IPS DF 6.9 (cell line): ENCODE data around the gene CCR5.

Experiments
- DNase-seq: peaks from one replicate; pipeline ENCODE4 v3.0.0-alpha.2; 2013; ENCODE audit warnings: low read depth, low spot score
- H3K27ac ChIP-seq: one replicate; pipeline ENCODE4 v1.5.1; 2013; ENCODE audit warnings: low read length, control low read depth
- H3K27me3 ChIP-seq: 2 replicates; pipeline ENCODE4 v1.6.1; 2013; ENCODE audit warnings: mild to moderate bottlenecking, low read length; ENCODE audit not compliant: control insufficient read depth, insufficient read depth
- H3K36me3 ChIP-seq: 2 replicates; pipeline ENCODE4 v1.6.1; 2013; ENCODE audit warnings: low read length; ENCODE audit not compliant: control insufficient read depth, insufficient read depth
- H3K4me1 ChIP-seq: 2 replicates; pipeline ENCODE4 v1.6.1; 2013; ENCODE audit warnings: low read length; ENCODE audit not compliant: control insufficient read depth, insufficient read depth
- H3K4me3 ChIP-seq: 2 replicates; pipeline ENCODE4 v1.5.1; 2013; ENCODE audit warnings: mild to moderate bottlenecking, low read length
- H3K9me3 ChIP-seq: 2 replicates; pipeline ENCODE4 v1.6.1; 2013; ENCODE audit warnings: low read length, inconsistent platforms; ENCODE audit not compliant: control insufficient read depth, insufficient read depth
- WGBS: extraction: QIAGEN DNeasy Blood & Tissue Kit; methylation state at CpG from one replicate; pipeline ENCODE4 v1.1.7; 2013; ENCODE audit warnings: mixed read lengths, missing lambda C conversion rate; ENCODE audit not compliant: insufficient read length, insufficient coverage; 5-methylcytosine and 5-hydroxymethylcytosine counted together

CCR5 gene

DNA sequence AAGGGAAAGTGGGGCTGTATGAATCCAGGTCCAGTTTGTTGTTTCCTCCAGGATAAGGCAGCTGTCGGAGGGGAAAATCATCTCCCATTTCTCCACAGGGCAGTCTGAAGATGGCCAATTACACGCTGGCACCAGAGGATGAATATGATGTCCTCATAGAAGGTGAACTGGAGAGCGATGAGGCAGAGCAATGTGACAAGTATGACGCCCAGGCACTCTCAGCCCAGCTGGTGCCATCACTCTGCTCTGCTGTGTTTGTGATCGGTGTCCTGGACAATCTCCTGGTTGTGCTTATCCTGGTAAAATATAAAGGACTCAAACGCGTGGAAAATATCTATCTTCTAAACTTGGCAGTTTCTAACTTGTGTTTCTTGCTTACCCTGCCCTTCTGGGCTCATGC lies 37.2 kb downstream of the CCR5 start:
- no peak for DNase-seq
- no peaks in the 10 kb centered on the region for H3K27me3 ChIP-seq
- H3K4me1 ChIP-seq: no peaks in the 10 kb centered on the region
- H3K9me3 ChIP-seq: no peaks in the 10 kb centered on the region
- no peak overlapping the region for H3K27ac ChIP-seq
- no peak overlapping the region for H3K4me3 ChIP-seq
- no peaks in the 10 kb centered on the region for H3K36me3 ChIP-seq
- WGBS: no CpG with 5 or more reads among the region's 7 CpGs

DNA sequence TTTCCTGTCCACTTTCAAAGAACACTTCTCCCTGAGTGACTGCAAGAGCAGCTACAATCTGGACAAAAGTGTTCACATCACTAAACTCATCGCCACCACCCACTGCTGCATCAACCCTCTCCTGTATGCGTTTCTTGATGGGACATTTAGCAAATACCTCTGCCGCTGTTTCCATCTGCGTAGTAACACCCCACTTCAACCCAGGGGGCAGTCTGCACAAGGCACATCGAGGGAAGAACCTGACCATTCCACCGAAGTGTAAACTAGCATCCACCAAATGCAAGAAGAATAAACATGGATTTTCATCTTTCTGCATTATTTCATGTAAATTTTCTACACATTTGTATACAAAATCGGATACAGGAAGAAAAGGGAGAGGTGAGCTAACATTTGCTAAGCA lies 38.1 kb downstream of the CCR5 start:
- WGBS: no CpG with 5 or more reads among the region's 7 CpGs

DNA sequence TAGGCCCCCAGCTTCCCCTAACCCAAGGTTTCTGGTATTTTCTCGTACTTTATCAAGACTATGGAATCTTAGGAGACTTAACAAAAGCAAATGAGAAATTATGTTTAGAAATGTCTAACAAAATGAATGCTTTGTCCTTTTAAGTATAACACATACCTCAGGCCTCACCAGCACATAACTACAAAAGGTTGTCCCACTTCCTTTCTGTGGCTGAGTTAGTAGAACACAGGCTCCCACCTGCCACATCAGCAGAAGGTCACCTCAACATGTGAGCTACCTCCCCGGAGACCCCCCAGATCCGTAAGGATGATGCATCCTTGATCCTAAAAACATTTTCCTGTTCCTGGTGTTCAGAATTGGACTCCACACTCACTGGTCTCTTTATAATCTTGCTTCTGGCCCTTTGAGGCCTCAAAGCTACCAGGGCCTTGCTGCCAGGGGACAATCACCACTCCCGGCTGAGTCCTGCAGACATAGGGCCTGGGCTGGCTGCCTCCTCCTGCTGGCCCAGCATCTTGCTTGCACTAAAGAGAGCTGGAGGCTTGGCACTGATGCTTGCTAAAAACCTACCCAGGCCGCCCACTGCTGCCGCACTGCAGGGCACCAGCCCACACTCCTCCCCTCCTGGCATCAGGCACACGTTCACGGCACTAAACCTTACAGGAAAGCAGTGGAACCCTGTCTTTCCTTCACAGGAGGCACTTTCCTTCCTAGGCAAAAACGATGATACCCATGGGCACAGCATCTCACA lies 39.2 kb downstream of the CCR5 start:
- H3K4me3 ChIP-seq: no peak overlapping the region
- no peak for DNase-seq
- WGBS: no CpG with 5 or more reads among the region's 9 CpGs
- H3K27ac ChIP-seq: no peak overlapping the region
- H3K27me3 ChIP-seq: no peaks in the 10 kb centered on the region
- H3K9me3 ChIP-seq: no peaks in the 10 kb centered on the region
- H3K36me3 ChIP-seq: no peaks in the 10 kb centered on the region
- no peaks in the 10 kb centered on the region for H3K4me1 ChIP-seq

More for the DNA sequence above, 38.1 kb downstream of the CCR5 start:
- Histone ChIP-seq H3K9me3 (no peaks in the 10 kb centered on the region), H3K27ac (no peak overlapping the region), H3K36me3 (no peaks in the 10 kb centered on the region), H3K27me3 (no peaks in the 10 kb centered on the region), H3K4me3 (no peak overlapping the region), H3K4me1 (no peaks in the 10 kb centered on the region)
- DNase-seq: no peak

DNA sequence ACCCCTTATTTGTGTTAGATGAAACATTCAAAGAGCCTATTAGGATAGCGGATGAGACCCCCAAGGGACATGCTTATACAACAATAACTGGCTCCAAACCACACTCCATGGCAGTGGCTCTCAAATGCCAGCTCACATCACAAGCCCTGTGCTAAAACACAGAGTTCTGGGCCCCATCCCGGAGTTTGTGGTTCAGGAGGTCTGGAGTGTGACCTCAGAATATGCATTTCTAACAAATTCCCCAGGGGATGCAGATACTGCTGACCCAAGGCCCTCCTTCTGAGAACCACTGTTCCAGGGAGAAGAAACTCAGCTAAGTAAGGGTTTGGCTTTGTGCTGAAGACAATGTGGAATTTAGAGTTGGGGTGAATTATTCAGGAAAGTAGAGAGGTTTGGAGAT lies 39.9 kb downstream of the CCR5 start:
- Histone ChIP-seq H3K27me3 (no peaks in the 10 kb centered on the region), H3K4me1 (no peaks in the 10 kb centered on the region)
- WGBS: no CpG with 5 or more reads among the region's 2 CpGs

DNA sequence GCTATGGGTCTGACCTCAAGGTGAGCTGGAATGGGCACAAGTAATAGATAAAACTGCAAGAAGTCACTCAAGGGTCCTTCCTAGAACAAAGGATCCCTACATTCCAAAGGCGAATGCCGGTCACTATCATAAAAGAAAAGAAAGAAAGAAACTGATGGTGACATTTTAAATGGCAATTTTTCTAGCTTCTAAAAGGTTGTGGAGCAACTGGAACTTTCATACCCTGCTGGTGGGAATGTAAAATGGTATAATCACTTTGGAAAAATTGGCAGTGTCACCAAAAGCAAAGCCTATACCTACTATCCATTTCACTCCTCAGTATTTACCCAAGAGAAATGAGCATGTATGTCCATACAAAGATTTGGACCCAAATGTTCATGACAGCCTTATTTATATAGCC lies 40.5 kb downstream of the CCR5 start:
- Histone ChIP-seq H3K27me3 (no peaks in the 10 kb centered on the region), H3K27ac (no peak overlapping the region), H3K36me3 (no peaks in the 10 kb centered on the region), H3K4me3 (no peak overlapping the region), H3K9me3 (no peaks in the 10 kb centered on the region), H3K4me1 (no peaks in the 10 kb centered on the region)
- no peak for DNase-seq
- no CpG with 5 or more reads among the region's 2 CpGs for WGBS

More for the DNA sequence above, 39.9 kb downstream of the CCR5 start:
- no peak overlapping the region for H3K4me3 ChIP-seq
- H3K27ac ChIP-seq: no peak overlapping the region
- DNase-seq: no peak
- H3K9me3 ChIP-seq: no peaks in the 10 kb centered on the region
- H3K36me3 ChIP-seq: no peaks in the 10 kb centered on the region

DNA sequence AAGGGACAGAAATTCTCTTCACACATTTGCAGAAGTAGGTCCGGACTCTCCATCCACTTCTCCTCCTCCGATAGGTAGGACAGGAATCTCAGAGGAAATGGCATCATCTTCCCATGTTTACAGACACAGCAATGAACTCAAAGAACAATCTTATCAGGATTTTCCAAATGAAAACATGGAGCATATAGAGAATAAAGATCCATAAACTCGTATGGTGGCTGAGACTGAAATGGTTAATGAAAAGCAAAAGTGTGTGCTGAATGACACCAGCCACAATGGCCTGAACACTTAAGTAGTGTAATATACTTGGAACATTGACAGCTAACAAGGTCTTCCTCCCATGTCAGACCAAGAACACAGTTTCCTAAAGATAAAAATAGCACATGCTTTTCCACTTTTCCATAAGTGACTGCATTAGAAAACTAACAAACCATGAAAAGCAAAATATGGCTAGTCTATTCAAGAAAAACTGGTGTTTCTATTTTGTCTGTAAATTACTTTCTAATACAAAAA lies 42.1 kb downstream of the CCR5 start:
- WGBS: no CpG with 5 or more reads among the region's 3 CpGs
- DNase-seq: no peak
- Histone ChIP-seq H3K4me3 (no peak overlapping the region), H3K4me1 (no peaks in the 10 kb centered on the region), H3K9me3 (no peaks in the 10 kb centered on the region), H3K36me3 (no peaks in the 10 kb centered on the region), H3K27me3 (no peaks in the 10 kb centered on the region), H3K27ac (no peak overlapping the region)

DNA sequence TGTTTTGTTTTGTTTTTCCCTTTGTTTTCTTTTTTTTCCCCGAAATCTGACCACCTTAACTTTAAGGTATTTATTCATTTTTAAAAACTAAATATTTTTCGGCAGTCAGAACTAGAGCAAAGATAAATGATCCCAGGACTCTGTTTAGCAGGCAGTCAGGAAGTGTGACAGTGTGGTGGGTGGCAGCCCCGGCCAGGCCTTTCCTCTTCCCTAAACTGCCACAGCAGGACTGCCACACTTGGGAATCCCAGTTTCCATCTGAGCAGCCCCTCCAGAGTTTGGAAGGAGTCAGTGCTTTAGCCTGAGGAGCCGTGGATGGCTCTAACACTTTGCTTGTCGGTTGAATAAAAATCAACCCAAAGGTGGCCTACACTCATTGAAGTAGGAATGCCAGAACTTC lies 43.2 kb downstream of the CCR5 start:
- no CpG with 5 or more reads among the region's 5 CpGs for WGBS
- Histone ChIP-seq H3K9me3 (no peaks in the 10 kb centered on the region), H3K4me1 (peaks cover 2% of the 10 kb centered on the region; the same call in 1 of the 2 replicates), H3K36me3 (no peaks in the 10 kb centered on the region), H3K27me3 (no peaks in the 10 kb centered on the region), H3K4me3 (no peak overlapping the region), H3K27ac (no peak overlapping the region)
- no peak for DNase-seq

DNA sequence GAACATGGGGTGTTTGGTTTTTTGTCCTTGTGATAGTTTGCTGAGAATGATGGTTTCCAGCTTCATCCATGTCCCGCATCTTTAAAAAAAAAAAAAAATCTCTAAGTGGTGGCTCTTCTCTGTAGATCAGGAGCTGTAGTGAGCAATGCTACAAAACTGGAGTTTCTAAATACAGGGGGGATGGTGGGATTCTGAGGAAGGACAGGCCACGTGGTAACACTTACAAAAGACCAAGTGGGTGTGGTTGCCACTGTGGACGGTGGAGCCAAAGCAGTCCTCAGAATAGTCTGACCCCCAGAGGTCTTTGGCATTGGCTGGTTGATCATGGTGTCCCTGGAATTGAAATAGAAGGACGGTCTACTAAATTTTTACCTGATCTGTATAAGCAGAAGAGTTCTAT lies 44.0 kb downstream of the CCR5 start:
- H3K4me3 ChIP-seq: no peak overlapping the region
- no peaks in the 10 kb centered on the region for H3K36me3 ChIP-seq
- DNase-seq: no peak
- H3K27ac ChIP-seq: no peak overlapping the region
- no peaks in the 10 kb centered on the region for H3K27me3 ChIP-seq
- no CpG with 5 or more reads among the region's 4 CpGs for WGBS
- H3K4me1 ChIP-seq: peaks cover 2% of the 10 kb centered on the region; the same call in 1 of the 2 replicates
- no peaks in the 10 kb centered on the region for H3K9me3 ChIP-seq

DNA sequence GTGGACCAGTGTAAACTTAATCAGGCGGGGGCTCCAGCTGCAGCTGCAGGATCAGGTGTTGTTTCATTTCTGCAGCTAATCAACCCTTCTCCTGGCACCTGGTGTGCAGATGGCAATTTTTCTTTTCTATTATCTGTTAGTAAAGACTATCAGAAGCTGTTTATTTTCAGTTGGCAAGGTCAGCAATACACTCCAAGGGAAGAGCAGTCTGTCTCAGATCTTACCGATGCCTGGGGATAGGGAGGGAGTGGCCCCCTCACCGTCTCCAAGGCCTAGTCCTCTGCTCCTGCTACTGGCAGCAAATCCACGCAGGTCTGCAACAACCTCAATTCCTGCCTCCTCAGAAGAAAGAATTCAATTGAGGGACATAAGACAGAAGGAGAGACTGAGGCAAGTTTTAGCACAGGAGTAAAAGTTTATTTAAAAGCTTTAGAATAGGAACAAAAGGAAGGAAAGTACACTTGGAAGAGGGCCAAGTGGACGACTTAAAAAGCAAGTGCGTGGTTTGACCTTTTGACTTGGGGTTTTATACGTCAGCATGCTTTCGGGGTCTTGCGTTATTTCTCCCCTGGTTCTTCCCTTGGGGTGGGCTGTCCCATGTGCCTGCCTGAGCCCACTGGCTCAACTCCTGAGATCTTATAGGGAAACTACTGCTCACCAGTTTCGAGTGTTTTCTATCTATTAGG lies 45.5 kb downstream of the CCR5 start:
- DNase-seq: no peak
- peaks cover 2% of the 10 kb centered on the region; the same call in 1 of the 2 replicates for H3K4me1 ChIP-seq
- no peaks in the 10 kb centered on the region for H3K9me3 ChIP-seq
- H3K36me3 ChIP-seq: no peaks in the 10 kb centered on the region
- no peak overlapping the region for H3K4me3 ChIP-seq
- no CpG with 5 or more reads among the region's 10 CpGs for WGBS
- H3K27ac ChIP-seq: no peak overlapping the region
- no peaks in the 10 kb centered on the region for H3K27me3 ChIP-seq

DNA sequence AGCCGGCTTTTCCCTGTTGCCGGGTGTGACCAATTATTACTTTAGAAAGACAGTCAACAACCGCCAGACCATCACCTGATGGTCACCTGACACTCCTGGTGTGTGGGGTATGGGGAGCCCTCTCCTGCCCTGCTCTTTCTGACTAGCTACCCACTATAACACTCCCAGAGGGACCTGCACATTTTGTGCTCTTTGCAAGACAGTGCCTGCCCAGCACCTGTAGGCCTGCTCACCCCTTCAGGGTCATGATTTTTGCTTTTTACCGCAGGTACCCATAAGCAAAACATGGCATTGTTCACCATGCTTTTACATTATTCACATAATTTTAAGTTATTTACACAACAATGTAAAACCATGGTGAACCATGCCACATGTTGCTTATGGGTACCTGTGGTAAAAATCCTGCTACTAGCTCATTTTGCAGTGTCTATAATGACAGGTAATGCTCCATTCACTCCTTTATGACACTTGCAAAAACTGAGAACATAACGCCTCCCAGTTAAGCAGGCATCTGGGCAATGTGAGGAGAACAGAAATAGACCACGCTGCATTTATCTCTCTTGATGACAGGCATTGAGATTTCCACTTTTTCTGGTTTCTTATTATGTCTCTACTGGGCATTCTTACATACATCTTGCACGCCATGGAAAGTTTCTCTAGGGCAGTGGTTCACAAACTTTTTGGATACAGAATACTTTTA lies 46.2 kb downstream of the CCR5 start:
- Histone ChIP-seq H3K9me3 (no peaks in the 10 kb centered on the region), H3K4me3 (no peak overlapping the region), H3K27ac (no peak overlapping the region), H3K27me3 (no peaks in the 10 kb centered on the region), H3K36me3 (no peaks in the 10 kb centered on the region), H3K4me1 (peaks cover 2% of the 10 kb centered on the region; the same call in 1 of the 2 replicates)
- DNase-seq: no peak
- WGBS: no CpG with 5 or more reads among the region's 7 CpGs
